A549 (cell line): ENCODE data around the gene PHF2. TPM values are rescaled to one million over a fixed set of nuclear protein-coding genes. Genes with fewer than 3 reads are reported as not detected.

Experiments used
- ATAC-seq, 2 experiments: fragments of 200-7000 bp in 1 of 2; fragments of >200 bp in 1 of 2; cut with Nextera tagmentation in 1 of 2; cut with Tn5 transposase in 1 of 2; 3 replicates each; pipeline versions ENCODE4 v1.8.0 to v1.9.1; 2018 to 2020; ENCODE audit warnings: mild to moderate bottlenecking in 1 of 2, moderate library complexity in 1 of 2
- CTCF ChIA-PET: fragments of 300-600 bp; sonication (Branson Sonifier 250); formaldehyde crosslinking; extraction: SDS; loops from one replicate; lab custom pipeline; 2021; ENCODE audit warnings: antibody characterized with exemption, inconsistent platforms; lab: Yijun Ruan, JAX
- POLR2A ChIA-PET: fragments of 350-600 bp; formaldehyde crosslinking; extraction: SDS; loops from one replicate; lab custom pipeline; 2021; ENCODE audit warnings: antibody characterized with exemption, inconsistent platforms; lab: Yijun Ruan, JAX
- DNase-seq, 2 experiments: peaks; one replicate each; pipeline versions ENCODE4 v3.0.0 to v3.0.0-alpha.2; 2011 to 2016; ENCODE audit warnings: low read depth in 1 of 2, low spot score in 1 of 2
- FAIRE-seq: peaks from 2 replicates; lab custom pipeline; 2011; peaks lifted over from hg19 to GRCh38; lab: Jason Lieb, UNC
- H3K27ac ChIP-seq, 2 experiments: fragments of >200 bp; sonication (Bioruptor Twin); formaldehyde crosslinking; 3 replicates each; pipeline ENCODE4 v1.5.1; 2016 to 2017
- H3K4me1 ChIP-seq: fragments of >200 bp; sonication (Bioruptor Twin); formaldehyde crosslinking; 3 replicates; pipeline ENCODE4 v1.6.1; 2016
- H3K4me2 ChIP-seq: fragments of >200 bp; sonication (Bioruptor Twin); formaldehyde crosslinking; 3 replicates; pipeline ENCODE4 v1.6.1; 2016
- H3K4me3 ChIP-seq: fragments of >200 bp; sonication (Bioruptor Twin); formaldehyde crosslinking; 3 replicates; pipeline ENCODE4 v1.5.1; 2016
- H3K9me3 ChIP-seq: fragments of >200 bp; sonication (Bioruptor Twin); formaldehyde crosslinking; 3 replicates; pipeline ENCODE4 v1.6.1; 2016
- CBX2 ChIP-seq: fragments of 200-600 bp; sonication (generic); IDR thresholded peaks from 2 replicates; pipeline ENCODE4 v1.6.1; 2016; ENCODE audit warnings: low read depth, mild to moderate bottlenecking, borderline replicate concordance
- CHD2 ChIP-seq: fragments of 150-350 bp; IDR thresholded peaks from 2 replicates; pipeline ENCODE4 v1.6.1; 2014; ENCODE audit warnings: low read length; ENCODE audit not compliant: partially characterized antibody
- CHD4 ChIP-seq: fragments of 200-600 bp; sonication (generic); IDR thresholded peaks from 2 replicates; pipeline ENCODE4 v1.6.1; 2016; ENCODE audit warnings: antibody characterized with exemption, mild to moderate bottlenecking, borderline replicate concordance
- E2F6 ChIP-seq: IDR thresholded peaks from 2 replicates; pipeline ENCODE4 v1.6.1; 2012; ENCODE audit warnings: low read depth, borderline replicate concordance
- EHF ChIP-seq: fragments of 250-450 bp; sonication (Bioruptor Pico); IDR thresholded peaks from 2 replicates; pipeline ENCODE4 v1.5.0; 2020; ENCODE audit warnings: mild to moderate bottlenecking
- EHMT2 ChIP-seq: fragments of 200-600 bp; sonication (generic); IDR thresholded peaks from 2 replicates; pipeline ENCODE4 v1.6.1; 2016; ENCODE audit warnings: antibody characterized with exemption, low read depth, mild to moderate bottlenecking, moderate library complexity
- ELK1 ChIP-seq: fragments of 150-350 bp; IDR thresholded peaks from 2 replicates; pipeline ENCODE4 v1.6.1; 2014; ENCODE audit warnings: low read depth, mild to moderate bottlenecking, low read length
- EP300 ChIP-seq, 2 experiments: fragments of >200 bp; sonication (Bioruptor Twin); formaldehyde crosslinking; IDR thresholded peaks; 2 replicates in 1 of 2; 3 replicates in 1 of 2; pipeline ENCODE4 v1.6.1; 2016 to 2017
- FOSB ChIP-seq: fragments of 250-450 bp; sonication (Bioruptor Pico); IDR thresholded peaks from 2 replicates; pipeline ENCODE4 v1.5.0; 2020; ENCODE audit warnings: mild to moderate bottlenecking, moderate library complexity
- FOSL2 ChIP-seq, 2 experiments: fragments of 450-650 bp in 1 of 2; fragments of >200 bp in 1 of 2; sonication (Bioruptor Twin) in 1 of 2; formaldehyde crosslinking; IDR thresholded peaks; 2 replicates each; pipeline versions ENCODE4 v1.5.0 to v1.6.1; 2016 to 2020; ENCODE audit warnings: mild to moderate bottlenecking in 1 of 2, moderate library complexity in 1 of 2
- GATA3 ChIP-seq: IDR thresholded peaks from 2 replicates; pipeline ENCODE4 v1.6.1; 2012; ENCODE audit warnings: borderline replicate concordance
- HEYL ChIP-seq: fragments of 250-450 bp; sonication (Bioruptor Pico); IDR thresholded peaks from 2 replicates; pipeline ENCODE4 v1.8.0; 2021; ENCODE audit warnings: mild to moderate bottlenecking, moderate library complexity
- HOXA7 ChIP-seq: fragments of 250-450 bp; sonication (Bioruptor Pico); IDR thresholded peaks from 2 replicates; pipeline ENCODE4 v1.5.0; 2020; ENCODE audit warnings: mild to moderate bottlenecking, moderate library complexity
- KDM1A ChIP-seq: fragments of 200-600 bp; sonication (generic); IDR thresholded peaks from 2 replicates; pipeline ENCODE4 v1.6.1; 2016; ENCODE audit warnings: low read depth, mild to moderate bottlenecking
- MYC ChIP-seq: IDR thresholded peaks from 2 replicates; pipeline ENCODE4 v1.6.1; 2012; ENCODE audit warnings: mild to moderate bottlenecking, inconsistent platforms, low read length, improper control_type of control experiment, borderline replicate concordance
- NFE2L2 ChIP-seq: fragments of 150-350 bp; conservative IDR thresholded peaks from 2 replicates; pipeline ENCODE4 v1.6.1; 2014; ENCODE audit warnings: low read length
- NPAS2 ChIP-seq: fragments of 250-450 bp; sonication (Bioruptor Pico); IDR thresholded peaks from 2 replicates; pipeline ENCODE4 v1.8.0; 2022; ENCODE audit warnings: mild to moderate bottlenecking, moderate library complexity, borderline replicate concordance
- POLR2A ChIP-seq: IDR thresholded peaks from 2 replicates; pipeline ENCODE4 v1.6.1; 2012; ENCODE audit warnings: mild to moderate bottlenecking, low read length
- RCOR1 ChIP-seq: fragments of 150-350 bp; IDR thresholded peaks from 2 replicates; pipeline ENCODE4 v1.6.1; 2014; ENCODE audit warnings: antibody characterized with exemption, low read length, low read depth
- ZC3H11A ChIP-seq: fragments of 450-650 bp; IDR thresholded peaks from 2 replicates; pipeline ENCODE4 v1.6.1; 2014; ENCODE audit warnings: antibody characterized with exemption, mild to moderate bottlenecking
- ZFP36 ChIP-seq: fragments of 450-650 bp; IDR thresholded peaks from 2 replicates; pipeline ENCODE4 v1.6.1; 2014; ENCODE audit warnings: borderline replicate concordance; ENCODE audit not compliant: partially characterized antibody
- ZNF302 ChIP-seq: fragments of 250-450 bp; sonication (Bioruptor Pico); IDR thresholded peaks from 2 replicates; pipeline ENCODE4 v1.9.0; 2021; ENCODE audit warnings: inconsistent platforms, mild to moderate bottlenecking, moderate library complexity
- WGBS: methylation state at CpG from one replicate; pipeline ENCODE4 v1.1.6; 2017; ENCODE audit errors: missing lambda C conversion rate; 5-methylcytosine and 5-hydroxymethylcytosine counted together
- polyA plus RNA-seq, 4 experiments: library from polyadenylated mRNA; depleted of rRNA in 3 of 4; stranded (reverse); fragments of >200 nt; fragmentation: RNase III in 1 of 4; extraction: RNeasy Plus Mini Kit Qiagen cat#74134 plus additional on column Dnase treatment in 1 of 4; gene quantifications; 2 replicates in 3 of 4; 3 replicates in 1 of 4; pipeline ENCODE4 v1.2.3, GENCODE V29; 2011 to 2017
- TF ChIP-seq, protein P1 (sequence below): fragments of >200 bp; sonication (Bioruptor Twin); formaldehyde crosslinking; IDR thresholded peaks from 3 replicates; pipeline ENCODE4 v1.5.1; 2016

PHF2 gene
- polyA plus RNA-seq, 2 of the 4 experiments (the other 2 are of a cell fraction): 9.6 to 12.2 TPM

GRCh38 chr9:93549611-93550010 lies 26.8 kb upstream of the PHF2 start:
- FAIRE-seq: no peak
- POLR2A ChIA-PET: no interaction called here
- CTCF ChIA-PET: interaction anchor here (1.1 kb wide), 1 partner anchor 15 kb away, joined by 3 read pairs; no protein-coding TSS in a partner anchor

DNA sequence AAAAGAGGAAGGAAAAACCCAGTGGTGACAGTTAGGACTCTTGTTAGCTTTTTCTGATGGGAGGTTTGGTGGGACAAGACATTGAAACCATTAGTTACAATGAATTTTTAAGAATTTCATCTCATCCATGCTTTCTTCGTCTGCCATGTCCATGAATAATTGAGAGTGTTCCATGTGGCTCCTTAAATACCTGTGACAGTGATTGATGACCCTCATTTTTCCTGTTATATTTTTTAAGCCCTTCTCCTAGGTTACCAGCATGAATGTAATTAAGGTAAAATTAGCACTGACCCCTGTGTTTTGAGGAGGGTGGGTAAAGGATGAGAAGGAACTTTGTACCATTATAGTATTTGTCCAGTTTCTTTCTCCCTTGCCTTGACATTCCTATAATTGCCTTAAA lies 23.5 kb upstream of the PHF2 start:
- no peak for ATAC-seq
- ChIA-PET POLR2A (no interaction called here), CTCF (interaction anchor here (0.9 to 2.5 kb wide), 2 partner anchors 13 to 49 kb away, joined by 3 to 21 read pairs; no protein-coding TSS in a partner anchor)
- DNase-seq: no peak
- TF ChIP-seq RCOR1 (no peak), FOSL2 (IDR thresholded peaks at IDR 0.05) (no peak), FOSL2 (CRISPR knock-in tag; IDR thresholded peaks at IDR 0.05) (no peak), ZNF302 (CRISPR knock-in tag) (no peak), ZC3H11A (no peak), EP300 (IDR thresholded peaks at IDR 0.05) (no peak), KDM1A (no peak), ZFP36 (no peak), ELK1 (no peak), HEYL (CRISPR knock-in tag) (no peak)
- TF ChIP-seq, protein P1, sequence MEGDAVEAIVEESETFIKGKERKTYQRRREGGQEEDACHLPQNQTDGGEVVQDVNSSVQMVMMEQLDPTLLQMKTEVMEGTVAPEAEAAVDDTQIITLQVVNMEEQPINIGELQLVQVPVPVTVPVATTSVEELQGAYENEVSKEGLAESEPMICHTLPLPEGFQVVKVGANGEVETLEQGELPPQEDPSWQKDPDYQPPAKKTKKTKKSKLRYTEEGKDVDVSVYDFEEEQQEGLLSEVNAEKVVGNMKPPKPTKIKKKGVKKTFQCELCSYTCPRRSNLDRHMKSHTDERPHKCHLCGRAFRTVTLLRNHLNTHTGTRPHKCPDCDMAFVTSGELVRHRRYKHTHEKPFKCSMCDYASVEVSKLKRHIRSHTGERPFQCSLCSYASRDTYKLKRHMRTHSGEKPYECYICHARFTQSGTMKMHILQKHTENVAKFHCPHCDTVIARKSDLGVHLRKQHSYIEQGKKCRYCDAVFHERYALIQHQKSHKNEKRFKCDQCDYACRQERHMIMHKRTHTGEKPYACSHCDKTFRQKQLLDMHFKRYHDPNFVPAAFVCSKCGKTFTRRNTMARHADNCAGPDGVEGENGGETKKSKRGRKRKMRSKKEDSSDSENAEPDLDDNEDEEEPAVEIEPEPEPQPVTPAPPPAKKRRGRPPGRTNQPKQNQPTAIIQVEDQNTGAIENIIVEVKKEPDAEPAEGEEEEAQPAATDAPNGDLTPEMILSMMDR: no peak
- WGBS: 91% methylated on average over 1 of the region's 1 CpG
- H3K9me3 ChIP-seq: no peaks in the 10 kb centered on the region
- H3K4me3 ChIP-seq: no peak overlapping the region
- H3K4me1 ChIP-seq: no peaks in the 10 kb centered on the region
- no peak overlapping the region for H3K27ac ChIP-seq
- no peak overlapping the region for H3K4me2 ChIP-seq
- no peak for FAIRE-seq

More at GRCh38 chr9:93549611-93550010, 26.8 kb upstream of the PHF2 start:
- H3K27ac ChIP-seq: no peak overlapping the region
- TF ChIP-seq GATA3 (no peak), ZFP36 (no peak), CBX2 (no peak), HOXA7 (CRISPR knock-in tag) (no peak), CHD2 (no peak), CHD4 (no peak), EHF (no peak), NFE2L2 (no peak), MYC (no peak), POLR2A (no peak), E2F6 (no peak), FOSB (CRISPR knock-in tag) (no peak), NPAS2 (no peak)
- TF ChIP-seq, all 56 proteins: peak for 0
- DNase-seq: no peak
- peak in 1 of 2 experiments; percentile 47; a peak in 1 of 6 replicates for ATAC-seq
- H3K4me1 ChIP-seq: no peaks in the 10 kb centered on the region
- H3K4me3 ChIP-seq: no peak overlapping the region
- no peaks in the 10 kb centered on the region for H3K9me3 ChIP-seq
- 78% methylated on average over 5 of the region's 5 CpGs for WGBS
- H3K4me2 ChIP-seq: no peak overlapping the region

DNA sequence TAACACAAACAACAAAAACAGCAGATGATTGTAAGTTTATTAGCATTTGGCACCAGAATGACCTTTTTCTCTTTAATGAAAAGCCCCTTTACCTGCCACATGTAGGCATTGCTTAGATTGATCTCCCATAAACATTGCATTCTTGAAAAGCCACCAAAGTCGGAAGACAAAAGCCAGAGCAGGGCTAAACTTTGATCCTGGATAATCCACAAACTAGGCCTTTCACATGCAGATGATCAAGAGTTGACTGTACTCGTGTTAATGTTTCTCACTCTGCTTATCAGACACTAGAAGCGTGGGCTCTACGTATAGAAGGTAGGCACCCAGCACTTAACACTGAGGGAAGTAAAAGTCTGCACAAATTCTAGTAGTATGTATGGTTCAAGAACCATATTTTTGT lies 21.0 kb upstream of the PHF2 start:
- DNase-seq (no peak), FAIRE-seq (no peak), ATAC-seq (no peak)
- no peaks in the 10 kb centered on the region for H3K9me3 ChIP-seq
- WGBS: 91% methylated on average over 4 of the region's 4 CpGs
- H3K4me3 ChIP-seq: no peak overlapping the region
- ChIA-PET CTCF (interaction anchor here (1.3 to 3.9 kb wide), 2 partner anchors 9 to 11 kb away, joined by 4 to 26 read pairs; no protein-coding TSS in a partner anchor), POLR2A (no interaction called here)
- H3K4me1 ChIP-seq: no peaks in the 10 kb centered on the region
- TF ChIP-seq EHMT2: no peak
- TF ChIP-seq HEYL (CRISPR knock-in tag): no peak
- no peak overlapping the region for H3K4me2 ChIP-seq
- H3K27ac ChIP-seq: no peak overlapping the region
